ENCODE data around the gene FRRS1L.

- TF ChIP-seq CTCF (IDR thresholded peaks at IDR 0.05) (no peak), EP300 (IDR thresholded peaks at IDR 0.05) (no peak), POLR2A (IDR thresholded peaks at IDR 0.05) (no peak)
Observed at GRCh38 chr9:109117856-109118807, 48.9 kb downstream of the FRRS1L start.
